PC-3 (cell line): ENCODE measurements around the gene WDR48. TPM values are rescaled to one million over a fixed set of nuclear protein-coding genes. Genes with fewer than 3 reads are reported as not detected.

ENCODE experiments used
- ATAC-seq: fragments of 200-7000 bp; cut with Tn5 transposase; 2 replicates; pipeline ENCODE4 v1.9.1; 2020; ENCODE audit warnings: mild to moderate bottlenecking, moderate library complexity
- BruUV-seq: library from RNA; stranded (reverse); fragments of 400-500 nt; replicated peaks from 2 replicates; lab custom pipeline; 2021; lab: Mats Ljungman, UMichigan
- CTCF ChIA-PET: fragments of 300-600 bp; sonication (Branson Sonifier 250); formaldehyde crosslinking; loops from one replicate; lab custom pipeline; 2022; ENCODE audit warnings: antibody characterized with exemption; lab: Charles Lee
- POLR2A ChIA-PET: fragments of 300-600 bp; sonication (Branson Sonifier 250); formaldehyde crosslinking; loops from one replicate; lab custom pipeline; 2022; ENCODE audit warnings: antibody characterized with exemption; ENCODE audit not compliant: unreplicated experiment; lab: Charles Lee
- DNase-seq: peaks from one replicate; pipeline ENCODE4 v3.0.0-alpha.2; 2015
- H2AFZ ChIP-seq: fragments of 300-600 bp; sonication (generic); 2 replicates; pipeline ENCODE4 v1.6.0; 2016; ENCODE audit warnings: antibody characterized with exemption, low read length
- H3F3A ChIP-seq: fragments of 300-600 bp; sonication (generic); one replicate; pipeline ENCODE4 v1.6.0; 2017; ENCODE audit warnings: antibody characterized with exemption, low read length, control low read depth, mild to moderate bottlenecking; ENCODE audit not compliant: unreplicated experiment
- H3K27ac ChIP-seq: fragments of 300-600 bp; sonication (generic); 2 replicates; pipeline ENCODE4 v1.5.1; 2016; ENCODE audit warnings: mild to moderate bottlenecking, low read length
- H3K27me3 ChIP-seq: fragments of 300-600 bp; sonication (generic); 2 replicates; pipeline ENCODE4 v1.6.1; 2016; ENCODE audit warnings: low read length, mixed read lengths
- H3K36me3 ChIP-seq: fragments of 300-600 bp; sonication (generic); 2 replicates; pipeline ENCODE4 v1.6.1; 2016; ENCODE audit warnings: low read depth, mixed run types, low read length, mixed read lengths
- H3K4me1 ChIP-seq: fragments of 300-600 bp; sonication (generic); 2 replicates; pipeline ENCODE4 v1.5.1; 2016; ENCODE audit warnings: low read length; ENCODE audit not compliant: insufficient read depth
- H3K4me2 ChIP-seq: fragments of 300-600 bp; sonication (generic); 2 replicates; pipeline ENCODE4 v1.6.0; 2016; ENCODE audit warnings: low read length
- H3K4me3 ChIP-seq: fragments of 300-600 bp; sonication (generic); 2 replicates; pipeline ENCODE4 v1.5.1; 2016; ENCODE audit warnings: mild to moderate bottlenecking, low read length, mixed read lengths
- H3K79me2 ChIP-seq: fragments of 300-600 bp; sonication (generic); 2 replicates; pipeline ENCODE4 v1.6.1; 2017; ENCODE audit warnings: low read length, mixed read lengths
- H3K9ac ChIP-seq: fragments of 300-600 bp; sonication (generic); 2 replicates; pipeline ENCODE4 v1.6.0; 2016; ENCODE audit warnings: mild to moderate bottlenecking, low read length
- H3K9me2 ChIP-seq: fragments of 300-600 bp; sonication (generic); replicated peaks from 2 replicates; pipeline ENCODE4 v1.6.1; 2016; ENCODE audit warnings: mixed run types, low read length, mixed read lengths
- H3K9me3 ChIP-seq: fragments of 300-600 bp; sonication (generic); 2 replicates; pipeline ENCODE4 v1.6.1; 2016; ENCODE audit warnings: low read length, mixed read lengths
- H4K20me1 ChIP-seq: fragments of 300-600 bp; sonication (generic); 2 replicates; pipeline ENCODE4 v1.6.1; 2016; ENCODE audit warnings: low read length, mixed read lengths
- EZH2 ChIP-seq: fragments of 300-600 bp; sonication (generic); IDR thresholded peaks from one replicate; pipeline ENCODE4 v1.6.1; 2017; ENCODE audit warnings: antibody characterized with exemption, mild to moderate bottlenecking, low read length; ENCODE audit not compliant: unreplicated experiment
- EZH2phosphoT487 ChIP-seq: fragments of 300-600 bp; sonication (generic); IDR thresholded peaks from 2 replicates; pipeline ENCODE4 v1.6.1; 2018; ENCODE audit warnings: mild to moderate bottlenecking, antibody characterized with exemption, low read length, borderline replicate concordance
- intact Hi-C: fragments of 100-400 bp; cut with micrococcal nuclease; formaldehyde crosslinking; loops from 2 replicates; pipeline ENCODE4 v1.9.0; 2023
- total RNA-seq: library from RNA; depleted of rRNA; stranded (reverse); fragments of >200 nt; gene quantifications from 2 replicates; pipeline ENCODE4 v1.2.3, GENCODE V29; 2014
- TF ChIP-seq, protein P1 (sequence below): fragments of 300-600 bp; sonication (generic); conservative IDR thresholded peaks from 2 replicates; pipeline ENCODE4 v1.5.1; 2017; ENCODE audit warnings: antibody characterized with exemption, low read depth, mild to moderate bottlenecking, low read length

WDR48 gene
- total RNA-seq, 1 experiment from 2014 or later: 21.0 TPM

- TF ChIP-seq, protein P1, sequence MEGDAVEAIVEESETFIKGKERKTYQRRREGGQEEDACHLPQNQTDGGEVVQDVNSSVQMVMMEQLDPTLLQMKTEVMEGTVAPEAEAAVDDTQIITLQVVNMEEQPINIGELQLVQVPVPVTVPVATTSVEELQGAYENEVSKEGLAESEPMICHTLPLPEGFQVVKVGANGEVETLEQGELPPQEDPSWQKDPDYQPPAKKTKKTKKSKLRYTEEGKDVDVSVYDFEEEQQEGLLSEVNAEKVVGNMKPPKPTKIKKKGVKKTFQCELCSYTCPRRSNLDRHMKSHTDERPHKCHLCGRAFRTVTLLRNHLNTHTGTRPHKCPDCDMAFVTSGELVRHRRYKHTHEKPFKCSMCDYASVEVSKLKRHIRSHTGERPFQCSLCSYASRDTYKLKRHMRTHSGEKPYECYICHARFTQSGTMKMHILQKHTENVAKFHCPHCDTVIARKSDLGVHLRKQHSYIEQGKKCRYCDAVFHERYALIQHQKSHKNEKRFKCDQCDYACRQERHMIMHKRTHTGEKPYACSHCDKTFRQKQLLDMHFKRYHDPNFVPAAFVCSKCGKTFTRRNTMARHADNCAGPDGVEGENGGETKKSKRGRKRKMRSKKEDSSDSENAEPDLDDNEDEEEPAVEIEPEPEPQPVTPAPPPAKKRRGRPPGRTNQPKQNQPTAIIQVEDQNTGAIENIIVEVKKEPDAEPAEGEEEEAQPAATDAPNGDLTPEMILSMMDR: no peak
- TF ChIP-seq EZH2: no peak
- TF ChIP-seq EZH2phosphoT487: no peak
These were observed 28.2 kb downstream of the WDR48 start for GRCh38 chr3:39080026-39080425.

DNA sequence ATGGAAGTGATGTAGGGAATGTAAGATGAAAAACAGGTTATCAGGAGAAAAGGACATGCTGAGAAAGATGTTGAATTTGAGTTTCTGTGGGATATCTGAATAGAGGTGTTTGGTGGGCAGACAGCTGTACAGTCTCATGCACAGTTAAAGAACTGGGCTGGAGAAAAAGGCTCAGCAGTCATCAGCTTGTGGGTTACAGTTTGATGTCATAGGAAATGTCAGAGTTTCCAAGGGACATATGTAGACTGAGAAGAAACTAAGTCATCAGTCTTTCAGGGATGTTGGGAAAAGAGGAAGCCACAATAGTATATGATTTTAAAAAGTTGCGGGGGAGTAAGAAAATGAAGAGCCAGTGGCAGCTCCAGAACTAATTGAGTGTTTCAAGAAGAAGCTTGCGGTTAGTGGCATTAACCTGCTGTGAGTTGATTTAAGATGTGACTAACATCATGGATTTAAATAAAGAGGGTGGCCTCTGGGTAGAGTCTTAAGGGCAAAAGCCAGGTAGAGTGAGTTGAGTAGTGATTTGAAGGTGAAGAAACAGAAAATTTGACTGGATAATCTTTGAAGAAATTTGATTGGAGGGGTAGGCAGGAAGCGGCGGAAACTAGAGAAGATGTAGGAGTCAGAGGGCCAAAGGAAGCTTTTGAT is 31.0 kb downstream of the WDR48 start:
- H3K79me2 ChIP-seq: no peaks in the 10 kb centered on the region
- no peak overlapping the region for H2AFZ ChIP-seq
- ATAC-seq: no peak
- no peaks in the 10 kb centered on the region for H3F3A ChIP-seq
- no peaks in the 10 kb centered on the region for H3K4me1 ChIP-seq
- no peak overlapping the region for H3K4me3 ChIP-seq
- peaks cover 13% of the 10 kb centered on the region for H3K36me3 ChIP-seq
- no peak overlapping the region for H3K9ac ChIP-seq
- no peaks in the 10 kb centered on the region for H3K9me3 ChIP-seq
- POLR2A ChIA-PET: no interaction called here
- H4K20me1 ChIP-seq: no peaks in the 10 kb centered on the region
- no peaks in the 10 kb centered on the region for H3K27me3 ChIP-seq
- H3K27ac ChIP-seq: no peak overlapping the region
- CTCF ChIA-PET: no interaction called here
- H3K9me2 ChIP-seq: no peaks in the 10 kb centered on the region
- DNase-seq: no peak
- H3K4me2 ChIP-seq: no peak overlapping the region
- intact Hi-C loops: no loop called here
- TF ChIP-seq EZH2: no peak
- TF ChIP-seq, protein P1: no peak
- no peak for TF ChIP-seq EZH2phosphoT487
- BruUV-seq: no TSS peak

More at GRCh38 chr3:39080026-39080425, 28.2 kb downstream of the WDR48 start:
- Histone ChIP-seq H3K36me3 (peaks cover 19% of the 10 kb centered on the region), H2AFZ (no peak overlapping the region), H3K9ac (no peak overlapping the region), H3K9me3 (no peaks in the 10 kb centered on the region), H3F3A (no peaks in the 10 kb centered on the region), H3K4me1 (no peaks in the 10 kb centered on the region), H3K4me3 (no peak overlapping the region), H3K9me2 (no peaks in the 10 kb centered on the region), H3K27me3 (no peaks in the 10 kb centered on the region), H4K20me1 (no peaks in the 10 kb centered on the region), H3K27ac (no peak overlapping the region), H3K4me2 (no peak overlapping the region), H3K79me2 (no peaks in the 10 kb centered on the region)
- no peak; the same call in 1 of the 2 replicates for ATAC-seq
- ChIA-PET CTCF (interaction anchor here (0.6 kb wide), 1 partner anchor 128 kb away, joined by 4 read pairs; no protein-coding TSS in a partner anchor), POLR2A (no interaction called here)
- DNase-seq: no peak
- BruUV-seq: no TSS peak
- intact Hi-C loops: no loop called here

- Histone ChIP-seq H3K9me2 (no peaks in the 10 kb centered on the region), H4K20me1 (no peaks in the 10 kb centered on the region), H3K9ac (no peak overlapping the region), H3K9me3 (no peaks in the 10 kb centered on the region), H3K4me1 (no peaks in the 10 kb centered on the region), H3K79me2 (no peaks in the 10 kb centered on the region), H3K4me3 (no peak overlapping the region), H3K36me3 (peaks cover 21% of the 10 kb centered on the region; the same call in 1 of the 2 replicates), H3F3A (no peaks in the 10 kb centered on the region), H3K27ac (no peak overlapping the region), H3K4me2 (no peak overlapping the region), H2AFZ (no peak overlapping the region), H3K27me3 (no peaks in the 10 kb centered on the region)
- intact Hi-C loops: no loop called here
- DNase-seq (no peak), ATAC-seq (no peak)
- CTCF ChIA-PET: no interaction called here
- no TSS peak for BruUV-seq
- TF ChIP-seq EZH2phosphoT487 (no peak), EZH2 (no peak)
- TF ChIP-seq, protein P1: no peak
- POLR2A ChIA-PET: no interaction called here
These were observed 34.3 kb downstream of the WDR48 start for GRCh38 chr3:39086144-39086543.
